ENCODE data around the gene RPUSD3. TPM values are rescaled to one million over a fixed set of nuclear protein-coding genes. Genes with fewer than 3 reads are reported as not detected.

The RPUSD3 gene
- total and polyA plus RNA-seq, 4 donors, result 14.4 to 22.7 (median 18.8) TPM

- 90% methylated on average over 5 of the region's 5 CpGs for WGBS
Measured at GRCh38 chr3:9869955-9870354, 26.1 kb upstream of the RPUSD3 start.

More at GRCh38 chr3:9869955-9870354, 26.1 kb upstream of the RPUSD3 start:
- TF ChIP-seq ZBTB33 (IDR thresholded peaks at IDR 0.05) (no peak), CTCF (IDR thresholded peaks at IDR 0.05; ENCODE audit: low read depth, low read length, missing input control) (no peak), FOXA1 (IDR thresholded peaks at IDR 0.05) (no peak), HNF4A (conservative IDR thresholded peaks at IDR 0.05) (no peak), MAX (IDR thresholded peaks at IDR 0.05) (no peak), REST (IDR thresholded peaks at IDR 0.05) (no peak), GABPA (IDR thresholded peaks at IDR 0.05 in 1 of 2, conservative IDR thresholded peaks at IDR 0.05 in 1 of 2) (no peak), YY1 (IDR thresholded peaks at IDR 0.05) (no peak), RXRA (IDR thresholded peaks at IDR 0.05) (no peak), SP1 (IDR thresholded peaks at IDR 0.05) (no peak)
- Histone ChIP-seq H3K27ac (ENCODE audit: low read depth in 1 of 2, low read length in 2 of 2) (no peak overlapping the region), H3K9me3 (ENCODE audit: control insufficient read depth in 4 of 4, low read length in 3 of 4) (no peaks in the 10 kb centered on the region), H3K9ac (ENCODE audit: low read depth in 1 of 2, low read length in 2 of 2) (no peak overlapping the region), H3K4me1 (ENCODE audit: control insufficient read depth in 4 of 4, insufficient read depth in 4 of 4, low read length in 3 of 4) (no peaks in the 10 kb centered on the region), H3K27me3 (ENCODE audit: control insufficient read depth in 4 of 4, insufficient read depth in 4 of 4, low read length in 3 of 4) (no peaks in the 10 kb centered on the region), H3K4me3 (ENCODE audit: low read depth in 1 of 3, low read length in 3 of 3) (no peak overlapping the region), H3K36me3 (ENCODE audit: control insufficient read depth in 4 of 4, insufficient read depth in 3 of 4, low read depth in 1 of 4, low read length in 3 of 4) (no peaks in the 10 kb centered on the region)
- DNase-seq (ENCODE audit: low spot score), result no peak
